NCI-H510A (cell line): ENCODE measurements around the gene IFRD2.
A peak's percentile ranks its signal among the peaks of the same experiment; 100 is the strongest.
"Not testable (repeated sequence)": the region's sequence is repeated elsewhere in the genome, so short reads cannot be mapped to it uniquely, and the experiment has no call there.

Experiments used
- DNase-seq: peaks from one replicate; lab custom pipeline; 2025; lab: John Stamatoyannopoulos, UW

Gene IFRD2

DNA sequence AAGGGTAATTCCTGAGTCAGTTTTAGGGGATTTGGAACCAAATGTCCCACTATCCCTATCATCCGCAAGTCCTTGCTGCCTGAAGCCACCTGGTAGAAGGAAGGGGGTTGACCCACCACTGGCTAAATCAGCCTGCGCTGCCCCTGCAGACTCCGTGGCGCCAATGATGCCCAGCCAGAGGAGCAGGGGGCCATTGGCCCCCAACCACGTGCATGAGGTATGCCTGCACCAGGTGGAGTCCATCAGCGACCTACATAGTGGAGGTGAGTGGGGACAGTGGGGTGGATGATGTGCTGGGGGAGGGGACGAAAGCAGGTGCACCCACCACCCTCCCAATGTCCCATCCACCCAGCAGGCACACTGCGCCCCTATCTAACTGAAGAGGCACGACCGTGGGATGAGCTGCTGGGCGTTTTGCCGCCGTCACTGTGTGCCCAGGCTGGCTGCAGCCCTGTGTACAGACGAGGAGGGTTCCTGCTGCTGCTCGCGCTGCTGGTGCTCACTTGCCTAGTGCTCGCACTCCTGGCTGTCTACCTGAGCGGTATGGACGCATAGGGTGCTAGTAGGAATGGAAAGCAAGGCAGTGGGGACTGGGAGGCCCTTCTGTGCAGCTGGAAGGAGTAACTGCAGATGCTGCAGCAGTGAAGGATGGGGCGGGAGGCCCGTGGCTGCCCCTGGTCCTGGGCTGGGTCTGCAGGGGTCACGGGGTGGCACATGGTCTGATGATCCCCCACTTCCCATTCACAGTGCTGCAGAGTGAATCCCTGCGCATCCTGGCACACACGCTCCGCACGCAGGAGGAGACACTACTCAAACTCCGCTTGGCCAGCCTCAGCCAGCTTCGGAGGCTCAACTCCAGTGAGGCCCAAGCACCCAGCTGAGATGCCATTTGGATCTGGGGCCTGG lies 5.7 kb downstream of the IFRD2 start:
- no peak for DNase-seq

DNA sequence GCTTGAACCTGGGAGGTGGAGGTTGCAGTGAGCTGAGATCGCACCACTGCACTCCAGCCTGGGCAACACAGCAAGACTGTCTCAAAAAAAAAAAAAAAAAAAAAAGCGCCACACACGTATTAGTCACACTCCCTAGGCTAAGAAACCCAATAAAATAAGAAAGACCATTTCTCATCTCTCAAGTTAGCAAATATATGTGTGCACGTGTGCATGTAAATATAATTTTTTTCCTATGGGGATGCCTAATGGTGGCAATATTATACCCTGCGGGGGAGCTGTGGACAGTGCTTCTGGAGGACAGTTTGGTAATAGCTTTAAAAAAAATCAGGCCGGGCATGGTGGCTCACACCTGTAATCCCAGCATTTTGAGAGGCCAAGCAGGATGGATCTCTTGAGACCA lies 8.1 kb downstream of the IFRD2 start:
- not testable (repeated sequence) for DNase-seq

DNA sequence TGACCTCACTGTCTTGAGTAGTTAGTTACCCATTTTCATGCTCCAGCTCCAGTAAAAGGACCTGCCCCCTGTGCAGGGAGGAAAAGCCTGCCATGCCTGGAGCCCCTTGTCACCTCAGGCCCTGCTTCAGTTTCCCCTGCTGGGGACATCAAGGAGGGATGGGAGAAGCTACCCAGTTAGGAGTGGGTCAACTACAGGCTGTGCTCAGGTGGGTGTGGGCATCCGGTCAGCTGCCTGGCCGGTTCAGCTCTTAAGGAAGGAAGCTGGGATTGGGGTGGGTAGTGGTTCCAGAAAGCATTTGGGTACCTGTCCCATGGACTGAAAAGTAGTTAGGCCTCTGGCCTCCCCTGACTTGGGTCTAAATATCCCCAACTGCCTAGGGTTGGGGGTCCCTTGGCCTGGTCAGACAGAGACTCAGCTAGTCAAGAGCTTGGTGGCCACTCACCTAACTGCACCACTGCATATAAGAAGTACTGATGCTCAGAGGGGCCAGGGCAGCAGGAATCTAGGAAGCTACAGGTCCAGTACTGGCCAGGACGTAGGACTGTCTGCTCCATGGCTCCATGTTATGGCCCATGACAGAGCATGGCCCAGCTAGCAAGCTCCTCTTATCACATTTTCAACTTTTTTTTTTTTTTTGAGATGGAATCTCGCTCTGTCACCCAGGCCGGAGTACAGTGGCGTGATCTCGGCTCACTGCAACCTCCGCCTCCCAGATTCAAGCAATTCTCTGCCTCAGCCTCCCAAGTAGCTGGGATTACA lies 12.8 kb downstream of the IFRD2 start:
- no peak for DNase-seq

DNA sequence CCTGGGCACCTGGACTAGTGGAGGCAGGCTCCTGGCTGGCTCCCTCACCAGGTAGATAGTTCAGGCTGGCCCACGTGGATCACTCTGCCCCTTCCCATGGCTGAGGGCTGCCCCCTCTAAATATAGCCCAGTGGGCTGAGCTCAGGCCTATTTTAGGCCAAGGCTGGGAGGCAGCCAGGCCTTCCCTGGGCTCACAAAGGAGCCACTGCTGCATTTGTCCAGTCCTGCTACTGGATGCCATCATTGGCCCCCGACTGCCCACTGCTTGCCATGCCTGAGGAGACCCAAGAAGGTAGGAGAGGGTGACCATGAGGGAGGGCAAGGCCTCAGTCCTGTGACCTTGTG lies 13.4 kb downstream of the IFRD2 start, which contains the start of gene LSMEM2:
TSS of gene LSMEM2 (plus strand) at position 208 of the 345 bp plus-strand sequence. CDS start at position 235, 27 bp downstream.
- DNase-seq: no peak

DNA sequence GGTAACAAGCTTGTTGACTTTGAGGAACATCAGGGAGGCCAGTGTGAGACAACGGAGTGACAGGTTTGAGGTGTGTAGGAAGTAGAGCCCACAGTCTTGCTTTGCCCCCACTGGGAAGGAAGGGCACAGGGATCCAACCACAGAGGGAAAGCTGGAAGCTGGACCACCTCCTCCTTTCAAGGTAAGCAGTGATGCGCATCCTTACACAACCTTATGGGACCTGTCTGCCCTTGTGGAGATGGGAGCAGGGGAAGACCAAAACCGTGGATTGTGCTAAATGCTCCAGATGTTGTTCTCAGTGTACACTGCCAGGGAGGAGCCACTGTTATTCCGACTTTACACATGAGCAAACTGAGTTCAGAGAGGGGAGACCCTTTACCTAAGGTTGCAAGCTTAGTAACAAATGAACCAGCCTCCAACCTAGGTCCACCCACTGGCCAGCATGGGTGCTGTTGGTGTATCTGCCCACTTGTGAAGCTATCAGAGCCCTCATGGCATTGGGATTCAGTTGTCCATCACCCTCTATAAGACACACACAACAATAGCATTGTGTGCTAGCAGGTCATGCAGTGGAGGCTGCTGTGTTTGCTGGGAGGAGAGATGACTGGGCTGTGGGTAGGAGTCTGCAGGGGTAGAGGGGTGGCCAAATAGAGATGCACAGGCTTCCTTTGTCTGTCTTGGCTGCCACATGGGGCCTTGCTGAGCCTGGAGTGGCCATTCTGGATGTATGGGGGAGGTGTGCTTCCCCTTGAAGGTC lies 13.9 kb downstream of the IFRD2 start:
- DNase-seq: no peak

DNA sequence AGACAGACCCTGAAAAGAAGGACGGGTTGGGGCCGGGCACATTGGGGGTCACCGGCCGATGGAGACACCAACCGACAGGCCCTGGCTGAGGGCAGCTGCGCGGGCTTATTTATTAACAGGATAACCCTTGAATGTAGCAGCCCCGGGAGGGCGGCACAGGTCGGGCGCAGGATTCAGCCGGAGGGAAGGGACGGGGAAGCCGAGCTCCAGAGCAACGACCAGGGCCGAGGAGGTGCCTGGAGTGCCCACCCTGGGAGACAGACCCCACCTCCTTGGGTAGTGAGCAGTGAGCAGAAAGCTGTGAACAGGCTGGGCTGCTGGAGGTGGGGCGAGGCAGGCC lies 15.5 kb downstream of the IFRD2 start:
- DNase-seq: no peak

DNA sequence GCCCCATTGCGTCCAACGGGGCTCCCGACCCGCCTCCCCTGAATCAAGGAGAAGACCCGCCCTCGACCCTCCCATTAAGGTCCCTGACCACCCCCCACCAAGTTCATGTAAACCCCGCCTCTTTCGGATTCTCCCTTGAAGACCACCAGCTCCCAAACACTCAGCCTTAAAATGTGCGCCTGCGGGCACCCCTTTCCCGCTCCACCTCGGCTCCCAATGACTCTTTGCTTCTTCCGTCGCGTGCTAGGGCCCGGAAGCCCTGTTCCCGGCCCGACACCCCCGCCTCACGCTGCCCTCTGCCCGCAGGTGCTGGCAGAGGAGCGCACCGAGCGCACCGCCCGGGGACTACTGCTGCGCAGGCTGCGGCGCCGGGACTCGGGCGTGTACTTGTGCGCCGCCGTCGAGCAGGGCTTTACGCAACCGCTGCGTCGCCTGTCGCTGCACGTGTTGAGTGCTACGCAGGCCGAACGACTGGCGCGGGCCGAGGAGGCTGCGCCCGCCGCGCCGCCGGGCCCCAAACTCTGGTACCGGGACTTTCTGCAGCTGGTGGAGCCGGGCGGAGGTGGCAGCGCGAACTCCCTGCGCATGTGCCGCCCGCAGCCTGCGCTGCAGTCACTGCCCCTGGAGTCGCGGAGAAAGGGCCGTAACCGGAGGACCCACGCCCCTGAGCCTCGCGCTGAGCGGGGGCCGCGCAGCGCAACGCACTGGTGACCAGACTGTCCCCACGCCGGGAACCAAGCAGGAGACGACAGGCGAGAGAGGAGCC lies 16.1 kb downstream of the IFRD2 start:
- DNase-seq: peak; percentile 52

DNA sequence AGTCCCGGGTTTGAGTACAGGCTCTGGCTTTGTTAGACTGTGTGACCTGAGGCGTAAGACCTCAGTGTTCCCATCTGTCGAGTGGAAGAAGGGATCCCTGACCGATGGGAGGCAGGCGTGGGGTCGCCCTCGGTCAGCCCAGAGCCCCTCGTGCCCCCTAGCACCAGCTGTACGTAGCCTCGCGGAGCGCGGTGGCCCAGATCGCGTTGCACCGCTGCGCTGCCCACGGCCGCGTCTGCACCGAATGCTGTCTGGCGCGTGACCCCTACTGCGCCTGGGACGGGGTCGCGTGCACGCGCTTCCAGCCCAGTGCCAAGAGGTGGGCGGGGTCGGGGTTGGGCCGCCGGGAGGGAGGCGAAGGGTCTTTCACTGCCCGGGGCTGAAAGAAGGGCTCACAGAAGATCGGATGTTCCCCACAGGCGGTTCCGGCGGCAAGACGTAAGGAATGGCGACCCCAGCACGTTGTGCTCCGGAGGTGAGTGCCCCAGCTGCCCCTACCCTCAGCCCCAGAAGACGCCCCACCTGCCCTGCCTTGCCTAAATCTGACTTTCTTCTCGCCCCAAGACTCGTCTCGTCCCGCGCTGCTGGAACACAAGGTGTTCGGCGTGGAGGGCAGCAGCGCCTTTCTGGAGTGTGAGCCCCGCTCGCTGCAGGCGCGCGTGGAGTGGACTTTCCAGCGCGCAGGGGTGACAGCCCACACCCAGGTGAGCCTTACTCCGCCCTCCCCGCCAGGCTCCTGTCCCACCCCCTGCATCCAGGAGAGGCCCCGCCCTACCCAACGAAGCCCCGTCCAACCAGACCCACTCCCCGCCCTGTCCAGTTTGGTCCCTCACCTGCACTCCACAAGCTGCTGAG lies 16.9 kb downstream of the IFRD2 start:
- DNase-seq: no peak

DNA sequence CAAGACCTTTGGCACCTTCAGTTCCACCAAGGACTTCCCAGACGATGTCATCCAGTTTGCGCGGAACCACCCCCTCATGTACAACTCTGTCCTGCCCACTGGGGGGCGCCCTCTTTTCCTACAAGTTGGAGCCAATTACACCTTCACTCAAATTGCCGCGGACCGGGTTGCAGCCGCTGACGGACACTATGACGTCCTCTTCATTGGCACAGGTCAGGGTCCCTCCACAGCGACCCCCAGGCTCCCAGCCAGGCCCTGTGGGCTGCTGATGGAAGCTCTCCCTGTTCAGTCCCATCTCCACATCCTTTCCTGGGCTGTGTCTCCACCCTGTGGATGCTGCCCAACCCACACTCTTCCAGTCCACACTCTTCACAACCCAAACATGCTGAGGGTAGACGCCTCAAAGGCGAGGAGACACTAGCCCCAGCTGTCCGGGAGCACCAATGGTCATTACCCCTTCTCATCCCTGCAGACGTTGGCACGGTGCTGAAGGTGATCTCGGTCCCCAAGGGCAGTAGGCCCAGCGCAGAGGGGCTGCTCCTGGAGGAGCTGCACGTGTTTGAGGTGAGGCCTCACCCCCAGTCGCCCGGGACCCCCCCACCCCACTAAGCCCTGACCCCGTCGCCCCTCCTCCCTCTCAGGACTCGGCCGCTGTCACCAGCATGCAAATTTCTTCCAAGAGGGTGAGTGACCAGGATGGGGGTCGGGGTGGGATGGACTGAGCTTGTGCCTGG lies 17.7 kb downstream of the IFRD2 start:
- DNase-seq: peak; percentile 23

DNA sequence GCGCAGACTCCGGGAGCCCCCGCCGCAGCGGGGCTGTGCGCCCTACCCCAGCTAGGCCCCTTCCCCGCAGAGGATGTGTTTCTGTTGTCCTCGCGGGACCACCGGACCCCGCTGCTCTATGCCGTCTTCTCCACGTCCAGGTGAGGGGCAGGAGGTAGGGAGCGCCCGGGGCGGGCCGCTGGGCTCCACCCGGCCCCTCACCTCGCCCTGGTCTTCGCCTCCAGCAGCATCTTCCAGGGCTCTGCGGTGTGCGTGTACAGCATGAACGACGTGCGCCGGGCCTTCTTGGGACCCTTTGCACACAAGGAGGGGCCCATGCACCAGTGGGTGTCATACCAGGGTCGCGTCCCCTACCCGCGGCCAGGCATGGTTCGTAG lies 18.6 kb downstream of the IFRD2 start:
- no peak for DNase-seq

DNA sequence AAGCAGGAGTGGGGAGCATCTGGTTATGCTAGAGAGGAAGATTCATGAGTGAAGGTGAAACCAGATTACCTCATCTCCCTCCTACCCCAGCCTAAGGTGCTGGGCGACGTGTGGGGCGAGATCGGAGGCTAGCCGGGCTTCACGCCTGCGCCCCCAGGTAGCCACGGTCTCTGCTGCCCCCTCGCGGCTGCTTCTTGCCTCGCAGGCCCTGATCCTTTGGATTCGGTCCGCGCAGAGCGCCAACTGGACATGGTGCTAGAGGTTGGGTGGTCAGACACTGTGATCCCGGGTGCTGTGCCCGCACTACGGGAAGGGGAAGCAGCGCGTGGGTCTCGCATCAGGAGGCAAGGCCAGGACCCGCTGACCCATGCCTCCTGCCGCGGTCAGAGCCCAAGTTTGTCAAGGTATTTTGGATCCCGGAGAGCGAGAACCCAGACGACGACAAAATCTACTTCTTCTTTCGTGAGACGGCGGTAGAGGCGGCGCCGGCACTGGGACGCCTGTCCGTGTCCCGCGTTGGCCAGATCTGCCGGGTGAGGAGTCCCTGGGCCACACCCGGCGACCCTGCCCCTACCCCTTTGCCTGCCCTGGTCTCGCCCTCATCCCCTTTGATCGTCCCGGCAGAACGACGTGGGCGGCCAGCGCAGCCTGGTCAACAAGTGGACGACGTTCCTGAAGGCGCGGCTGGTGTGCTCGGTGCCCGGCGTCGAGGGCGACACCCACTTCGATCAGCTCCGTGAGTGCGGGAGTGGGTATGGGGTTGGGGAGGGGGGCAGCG lies 19.1 kb downstream of the IFRD2 start:
- DNase-seq: peak; percentile 19

DNA sequence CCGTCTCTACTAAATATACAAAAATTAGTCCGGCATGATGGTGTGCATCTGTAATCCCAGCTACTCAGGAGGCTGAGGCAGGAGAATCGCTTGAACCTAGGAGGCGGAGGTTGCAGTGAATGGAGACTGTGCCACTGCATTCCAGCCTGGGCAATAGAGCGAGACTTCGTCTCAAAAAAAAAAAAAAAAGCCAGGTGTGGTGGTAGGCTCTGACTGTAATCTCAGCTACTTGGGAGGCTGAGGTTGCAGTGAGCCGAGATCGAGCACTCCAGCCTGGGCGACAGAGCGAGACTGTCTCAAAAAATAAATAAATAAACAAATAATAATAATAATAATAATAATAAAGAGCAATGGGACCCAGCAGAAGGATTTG lies 19.7 kb downstream of the IFRD2 start:
- not testable (repeated sequence) for DNase-seq

DNA sequence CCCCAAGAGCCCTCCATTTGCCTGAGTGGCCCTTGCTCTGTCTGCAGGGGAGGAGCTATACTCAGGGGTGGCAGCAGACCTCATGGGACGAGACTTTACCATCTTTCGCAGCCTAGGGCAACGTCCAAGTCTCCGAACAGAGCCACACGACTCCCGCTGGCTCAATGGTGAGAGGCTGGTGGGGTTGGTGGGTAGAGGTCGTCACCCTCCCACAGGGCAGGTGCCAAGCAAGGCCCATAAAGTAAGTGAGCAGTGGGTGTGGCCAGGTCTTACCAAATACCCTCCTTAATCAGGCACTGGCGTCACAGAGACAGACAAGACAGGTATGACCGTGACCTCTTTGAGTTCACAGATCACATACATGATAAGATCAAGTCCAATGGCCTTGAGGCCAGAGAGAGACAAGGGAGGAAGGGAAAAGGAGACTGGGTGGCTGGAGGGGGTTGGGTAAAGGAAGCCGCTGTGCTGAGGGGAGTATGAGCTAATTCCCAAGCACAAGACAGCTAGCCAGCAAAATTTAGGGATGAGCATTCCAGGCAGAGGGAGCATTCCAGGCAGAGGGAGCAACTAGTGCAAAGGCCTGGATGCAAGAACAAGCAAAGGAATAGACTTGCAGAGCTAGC lies 20.8 kb downstream of the IFRD2 start:
- no peak for DNase-seq

DNA sequence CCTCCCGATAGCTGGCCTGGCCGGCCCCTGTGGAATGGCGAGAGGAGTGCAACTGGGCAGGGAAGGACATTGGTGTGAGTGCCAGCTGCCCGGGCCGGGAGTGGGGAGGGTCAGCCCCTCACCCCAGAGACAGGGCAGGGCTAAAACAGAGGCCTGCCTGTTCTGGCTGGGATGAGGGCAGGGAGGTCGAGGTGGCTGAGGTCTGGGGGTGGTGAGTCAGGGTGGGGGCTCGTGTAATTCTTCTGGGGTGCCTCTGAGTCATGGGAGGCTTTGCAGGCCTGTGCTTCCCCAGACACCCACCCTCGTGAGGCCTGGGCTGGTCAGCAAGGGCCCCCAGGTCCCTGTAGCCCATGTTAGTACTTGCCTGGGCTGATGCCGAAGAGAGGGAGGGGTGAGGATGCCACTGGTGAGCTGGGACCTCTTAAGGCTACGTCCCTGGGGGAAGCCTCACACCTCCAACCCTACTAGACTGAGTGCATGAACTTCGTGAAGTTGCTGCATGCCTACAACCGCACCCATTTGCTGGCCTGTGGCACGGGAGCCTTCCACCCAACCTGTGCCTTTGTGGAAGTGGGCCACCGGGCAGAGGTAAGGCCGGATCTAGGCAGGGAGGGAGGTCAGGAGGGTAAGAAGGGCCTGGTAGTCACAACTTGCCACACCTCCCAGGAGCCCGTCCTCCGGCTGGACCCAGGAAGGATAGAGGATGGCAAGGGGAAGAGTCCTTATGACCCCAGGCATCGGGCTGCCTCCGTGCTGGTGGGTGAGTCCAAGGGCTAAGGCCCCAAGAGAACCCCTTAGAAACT lies 21.6 kb downstream of the IFRD2 start:
- DNase-seq: no peak

DNA sequence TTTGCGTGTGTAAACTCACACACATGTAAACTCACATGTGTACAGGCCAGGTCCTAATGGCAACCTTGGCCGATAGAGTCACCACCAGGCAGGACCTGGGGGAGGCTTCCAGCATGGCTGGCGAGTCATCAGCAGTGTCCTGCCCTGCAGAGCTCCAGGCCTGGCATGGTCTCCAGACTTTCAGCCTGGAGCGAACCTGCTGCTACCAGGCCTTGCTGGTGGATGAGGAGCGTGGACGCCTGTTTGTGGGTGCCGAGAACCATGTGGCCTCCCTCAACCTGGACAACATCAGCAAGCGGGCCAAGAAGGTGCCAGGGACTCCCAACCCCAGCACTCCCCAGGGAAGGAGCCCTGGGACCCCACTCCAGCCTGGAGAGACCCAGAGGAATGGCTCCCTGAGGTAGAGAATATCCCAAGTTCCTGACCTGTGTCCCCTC lies 22.2 kb downstream of the IFRD2 start:
- DNase-seq: no peak

DNA sequence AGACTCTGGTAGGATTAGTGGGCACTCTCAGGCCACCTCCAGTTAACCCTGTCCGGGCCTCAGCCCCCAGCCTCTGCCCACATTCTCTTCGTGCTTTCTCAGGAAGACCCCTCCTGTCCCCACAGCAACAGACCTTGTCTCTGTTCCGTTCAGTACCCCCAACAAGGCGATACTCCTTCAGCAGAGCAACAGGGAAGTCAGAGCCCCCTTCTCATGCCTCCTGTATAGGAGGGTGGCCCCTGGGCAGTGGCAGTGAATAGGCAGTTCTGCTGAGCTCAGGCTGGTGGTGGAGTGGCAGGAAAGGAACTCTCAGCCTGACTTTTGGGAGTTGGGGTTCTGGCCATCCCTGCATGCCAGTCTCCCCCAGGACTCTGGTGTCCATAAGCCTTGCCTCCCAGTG lies 22.8 kb downstream of the IFRD2 start:
- DNase-seq: no peak

DNA sequence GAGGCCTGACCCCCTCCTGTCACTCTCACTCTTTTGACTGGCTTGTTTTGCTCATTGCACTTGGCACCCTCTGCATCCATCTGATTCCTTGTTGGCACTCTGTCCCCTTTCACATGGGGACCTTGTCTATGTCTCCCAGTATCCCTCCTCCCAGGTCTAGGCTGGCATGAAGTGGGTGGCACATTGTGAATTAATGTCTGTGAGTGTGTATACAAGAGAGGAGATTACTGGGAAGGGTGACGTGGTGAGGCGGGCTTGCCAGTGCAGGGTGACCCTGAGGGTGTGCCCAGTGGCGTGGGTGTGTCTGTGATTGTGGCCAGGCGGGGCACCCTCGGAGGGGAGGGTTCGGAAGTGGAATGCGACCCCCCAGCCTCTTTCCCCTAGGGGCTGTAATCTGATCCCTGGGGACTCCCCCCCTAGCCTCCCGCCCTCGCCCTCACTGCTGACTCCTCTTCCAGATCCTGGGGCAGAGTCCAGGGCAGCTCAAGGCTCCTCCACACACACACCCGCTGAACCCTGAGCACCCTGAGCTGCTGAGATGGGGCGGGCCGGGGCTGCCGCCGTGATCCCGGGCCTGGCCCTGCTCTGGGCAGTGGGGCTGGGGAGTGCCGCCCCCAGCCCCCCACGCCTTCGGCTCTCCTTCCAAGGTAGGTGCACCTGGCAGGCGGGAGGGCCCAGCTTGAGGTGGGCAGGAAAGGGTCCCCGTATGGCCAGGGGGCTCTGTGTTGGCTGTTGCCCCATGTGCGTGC lies 23.4 kb downstream of the IFRD2 start, which contains the start of gene SEMA3B:
TSS of gene SEMA3B (plus strand) at position 445 of the 749 bp plus-strand sequence. CDS start at position 539, 94 bp downstream.
- no peak for DNase-seq
